ENCODE measurements around the gene RNU11.

DNA sequence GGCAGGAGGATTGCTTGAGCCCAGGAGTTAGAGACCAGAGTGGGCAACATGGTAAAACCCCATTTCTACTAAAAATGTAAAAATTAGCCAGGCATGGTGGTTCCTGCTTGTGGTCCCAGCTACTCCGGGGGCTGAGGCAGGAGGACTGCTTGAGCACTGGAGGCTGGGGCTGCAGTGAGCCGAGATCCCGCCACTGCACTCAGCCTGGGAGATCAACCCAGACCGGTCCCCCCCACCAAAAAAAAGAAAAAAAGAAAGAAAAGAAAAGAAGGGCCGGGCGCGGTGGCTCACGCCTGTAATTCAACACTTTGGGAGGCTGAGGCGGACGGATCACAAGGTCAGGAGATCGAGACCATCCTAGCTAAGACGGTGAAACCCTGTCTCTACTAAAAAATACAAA lies 18.4 kb downstream of the RNU11 start:
- TF ChIP-seq ATF3 (CRISPR knock-in tag; conservative IDR thresholded peaks at IDR 0.05) (no peak), ELF4 (CRISPR knock-in tag; IDR thresholded peaks at IDR 0.05; ENCODE audit: low read depth) (no peak), SMAD3 (CRISPR knock-in tag; IDR thresholded peaks at IDR 0.05; ENCODE audit: borderline replicate concordance) (no peak), SMAD4 (CRISPR knock-in tag; IDR thresholded peaks at IDR 0.05) (no peak), NFATC4 (CRISPR knock-in tag; IDR thresholded peaks at IDR 0.05) (no peak), ZNF138 (CRISPR knock-in tag; conservative IDR thresholded peaks at IDR 0.05) (no peak), NFYB (CRISPR knock-in tag; conservative IDR thresholded peaks at IDR 0.05; ENCODE audit: low read depth) (no peak), TEAD4 (CRISPR knock-in tag; IDR thresholded peaks at IDR 0.05) (no peak), USF2 (CRISPR knock-in tag; IDR thresholded peaks at IDR 0.05) (no peak), EMX1 (CRISPR knock-in tag; IDR thresholded peaks at IDR 0.05) (no peak), SP1 (CRISPR knock-in tag; conservative IDR thresholded peaks at IDR 0.05) (no peak), TCF7 (CRISPR knock-in tag; IDR thresholded peaks at IDR 0.05; ENCODE audit: low read depth) (no peak)
- TF ChIP-seq, protein P1, sequence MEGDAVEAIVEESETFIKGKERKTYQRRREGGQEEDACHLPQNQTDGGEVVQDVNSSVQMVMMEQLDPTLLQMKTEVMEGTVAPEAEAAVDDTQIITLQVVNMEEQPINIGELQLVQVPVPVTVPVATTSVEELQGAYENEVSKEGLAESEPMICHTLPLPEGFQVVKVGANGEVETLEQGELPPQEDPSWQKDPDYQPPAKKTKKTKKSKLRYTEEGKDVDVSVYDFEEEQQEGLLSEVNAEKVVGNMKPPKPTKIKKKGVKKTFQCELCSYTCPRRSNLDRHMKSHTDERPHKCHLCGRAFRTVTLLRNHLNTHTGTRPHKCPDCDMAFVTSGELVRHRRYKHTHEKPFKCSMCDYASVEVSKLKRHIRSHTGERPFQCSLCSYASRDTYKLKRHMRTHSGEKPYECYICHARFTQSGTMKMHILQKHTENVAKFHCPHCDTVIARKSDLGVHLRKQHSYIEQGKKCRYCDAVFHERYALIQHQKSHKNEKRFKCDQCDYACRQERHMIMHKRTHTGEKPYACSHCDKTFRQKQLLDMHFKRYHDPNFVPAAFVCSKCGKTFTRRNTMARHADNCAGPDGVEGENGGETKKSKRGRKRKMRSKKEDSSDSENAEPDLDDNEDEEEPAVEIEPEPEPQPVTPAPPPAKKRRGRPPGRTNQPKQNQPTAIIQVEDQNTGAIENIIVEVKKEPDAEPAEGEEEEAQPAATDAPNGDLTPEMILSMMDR (IDR thresholded peaks at IDR 0.05), result no peak
- TF ChIP-seq, protein P2, sequence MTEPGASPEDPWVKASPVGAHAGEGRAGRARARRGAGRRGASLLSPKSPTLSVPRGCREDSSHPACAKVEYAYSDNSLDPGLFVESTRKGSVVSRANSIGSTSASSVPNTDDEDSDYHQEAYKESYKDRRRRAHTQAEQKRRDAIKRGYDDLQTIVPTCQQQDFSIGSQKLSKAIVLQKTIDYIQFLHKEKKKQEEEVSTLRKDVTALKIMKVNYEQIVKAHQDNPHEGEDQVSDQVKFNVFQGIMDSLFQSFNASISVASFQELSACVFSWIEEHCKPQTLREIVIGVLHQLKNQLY (CRISPR knock-in tag; IDR thresholded peaks at IDR 0.05), result no peak
